ENCODE measurements around the gene CASTOR1. TPM values are rescaled to one million over a fixed set of nuclear protein-coding genes. Genes with fewer than 3 reads are reported as not detected.

CASTOR1 gene
- total RNA-seq, 2 donors from 2014 or later, result 19.2 to 19.5 TPM

DNA sequence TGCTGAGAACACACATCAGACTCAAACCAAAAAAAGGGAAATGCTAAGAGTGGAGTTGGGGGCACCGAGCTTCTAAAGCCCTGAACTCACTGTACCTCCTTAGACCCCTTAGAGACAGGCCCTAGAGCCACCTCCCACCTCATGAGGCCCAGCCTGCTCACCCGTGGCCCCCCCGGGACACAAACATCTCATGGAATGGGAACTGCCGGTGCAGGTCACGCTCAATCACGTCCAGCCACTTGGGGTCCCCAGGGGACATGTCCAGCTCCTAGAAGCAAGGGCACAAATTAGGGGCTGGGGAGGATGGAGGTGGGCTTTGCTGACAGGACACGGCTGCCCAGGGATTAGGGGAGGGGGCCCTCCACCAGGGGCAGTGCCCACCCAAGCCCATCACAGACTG, 6.3 kb upstream of the CASTOR1 start:
- TF ChIP-seq, protein P1, sequence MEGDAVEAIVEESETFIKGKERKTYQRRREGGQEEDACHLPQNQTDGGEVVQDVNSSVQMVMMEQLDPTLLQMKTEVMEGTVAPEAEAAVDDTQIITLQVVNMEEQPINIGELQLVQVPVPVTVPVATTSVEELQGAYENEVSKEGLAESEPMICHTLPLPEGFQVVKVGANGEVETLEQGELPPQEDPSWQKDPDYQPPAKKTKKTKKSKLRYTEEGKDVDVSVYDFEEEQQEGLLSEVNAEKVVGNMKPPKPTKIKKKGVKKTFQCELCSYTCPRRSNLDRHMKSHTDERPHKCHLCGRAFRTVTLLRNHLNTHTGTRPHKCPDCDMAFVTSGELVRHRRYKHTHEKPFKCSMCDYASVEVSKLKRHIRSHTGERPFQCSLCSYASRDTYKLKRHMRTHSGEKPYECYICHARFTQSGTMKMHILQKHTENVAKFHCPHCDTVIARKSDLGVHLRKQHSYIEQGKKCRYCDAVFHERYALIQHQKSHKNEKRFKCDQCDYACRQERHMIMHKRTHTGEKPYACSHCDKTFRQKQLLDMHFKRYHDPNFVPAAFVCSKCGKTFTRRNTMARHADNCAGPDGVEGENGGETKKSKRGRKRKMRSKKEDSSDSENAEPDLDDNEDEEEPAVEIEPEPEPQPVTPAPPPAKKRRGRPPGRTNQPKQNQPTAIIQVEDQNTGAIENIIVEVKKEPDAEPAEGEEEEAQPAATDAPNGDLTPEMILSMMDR (conservative IDR thresholded peaks at IDR 0.05), result no peak

DNA sequence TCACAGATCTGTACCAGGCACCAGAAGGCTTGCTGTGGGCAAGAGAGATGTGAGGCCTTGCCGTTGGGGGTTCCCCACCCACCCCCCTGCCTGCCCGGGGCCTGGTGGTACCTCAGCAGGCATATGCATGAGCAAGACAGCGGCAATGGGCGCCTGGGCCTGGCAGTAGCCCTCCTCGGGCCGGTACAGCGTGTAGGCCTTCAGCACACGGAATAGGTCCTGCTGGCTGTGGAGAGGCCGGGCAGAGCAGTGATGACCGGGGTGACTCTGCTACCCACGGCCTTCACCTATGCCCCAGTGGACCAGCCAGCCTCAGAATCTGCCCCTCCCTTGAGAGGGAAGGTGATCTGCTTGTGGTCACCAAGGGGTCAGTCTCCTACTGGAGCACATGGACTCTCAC, 5.5 kb upstream of the CASTOR1 start:
- Mint-ChIP-seq H3K27ac (no peak overlapping the region), H3K9me3 (no peaks in the 10 kb centered on the region), H3K27me3 (ENCODE audit: insufficient read depth) (no peaks in the 10 kb centered on the region), H3K4me1 (peaks cover 6% of the 10 kb centered on the region), H3K36me3 (ENCODE audit: low read depth) (peaks cover 22% of the 10 kb centered on the region), H3K4me3 (no peak overlapping the region)
- Histone ChIP-seq H3K9ac (ENCODE audit: extremely low read depth, low read length, poor library complexity, severe bottlenecking) (no peak overlapping the region), H3K9me3 (ENCODE audit: control insufficient read depth, low read length) (no peaks in the 10 kb centered on the region), H3K27me3 (ENCODE audit: control insufficient read depth, insufficient read depth, low read length, poor library complexity, severe bottlenecking) (no peaks in the 10 kb centered on the region), H3K4me1 (ENCODE audit: control insufficient read depth, insufficient read depth, low read length) (peaks cover 8% of the 10 kb centered on the region), H3K4me3 (ENCODE audit: low read length) (no peak overlapping the region), H3K27ac (ENCODE audit: low read depth, low read length) (no peak overlapping the region), H3K36me3 (ENCODE audit: control insufficient read depth, insufficient read depth, low read length) (peaks cover 20% of the 10 kb centered on the region)
- DNase-seq, result no peak
- TF ChIP-seq, protein P1 (conservative IDR thresholded peaks at IDR 0.05), result no peak
- 92 to 100% methylated on average over 3 to 11 of the region's 11 CpGs for WGBS, 2 experiments (ENCODE audit: insufficient coverage in 1 of 2, insufficient read length in 1 of 2)

More for the DNA sequence above, 6.3 kb upstream of the CASTOR1 start:
- H3K27me3 ChIP-seq (ENCODE audit: control insufficient read depth, insufficient read depth, low read length, poor library complexity, severe bottlenecking), result no peaks in the 10 kb centered on the region
- Mint-ChIP-seq H3K36me3 (ENCODE audit: low read depth) (peaks cover 22% of the 10 kb centered on the region), H3K27ac (no peak overlapping the region), H3K4me3 (no peak overlapping the region), H3K9me3 (no peaks in the 10 kb centered on the region), H3K27me3 (ENCODE audit: insufficient read depth) (no peaks in the 10 kb centered on the region), H3K4me1 (no peaks in the 10 kb centered on the region)
- no peaks in the 10 kb centered on the region for H3K9me3 ChIP-seq (ENCODE audit: control insufficient read depth, low read length)
- 87% methylated on average over 6 of the region's 7 CpGs; no CpG with 5 or more reads in 1 of the 2 experiments for WGBS, 2 experiments (ENCODE audit: insufficient coverage in 1 of 2, insufficient read length in 1 of 2)
- no peak overlapping the region for H3K4me3 ChIP-seq (ENCODE audit: low read length)
- no peak overlapping the region for H3K9ac ChIP-seq (ENCODE audit: extremely low read depth, low read length, poor library complexity, severe bottlenecking)
- peaks cover under 1% of the 10 kb centered on the region for H3K4me1 ChIP-seq (ENCODE audit: control insufficient read depth, insufficient read depth, low read length)
- DNase-seq, result no peak
- no peak overlapping the region for H3K27ac ChIP-seq (ENCODE audit: low read depth, low read length)
- peaks cover 21% of the 10 kb centered on the region for H3K36me3 ChIP-seq (ENCODE audit: control insufficient read depth, insufficient read depth, low read length)

DNA sequence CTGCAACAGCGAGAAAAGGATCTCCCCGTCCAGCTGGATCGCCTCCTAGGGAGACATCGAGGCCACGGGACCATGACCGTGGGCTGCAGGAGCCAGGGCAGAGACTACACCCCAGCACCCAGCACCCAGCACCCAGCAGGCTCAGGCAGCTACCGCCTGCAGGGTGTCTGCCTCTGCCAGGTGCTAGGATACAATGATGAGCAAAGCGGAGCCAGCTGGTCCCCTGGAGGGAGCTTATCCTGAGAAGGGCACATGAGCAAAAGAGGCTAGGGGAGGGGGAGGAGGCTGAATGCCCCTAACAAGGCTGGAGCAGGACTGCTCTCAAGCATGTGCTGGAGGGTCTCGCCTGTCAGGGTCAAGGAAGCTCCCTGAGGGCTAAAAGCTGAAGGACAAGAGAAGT, 4.8 kb upstream of the CASTOR1 start:
- H3K27me3 Mint-ChIP-seq (ENCODE audit: insufficient read depth), result no peaks in the 10 kb centered on the region
- peaks cover 6% of the 10 kb centered on the region for H3K4me1 Mint-ChIP-seq
- Histone ChIP-seq H3K9ac (ENCODE audit: extremely low read depth, low read length, poor library complexity, severe bottlenecking) (no peak overlapping the region), H3K27ac (ENCODE audit: low read depth, low read length) (no peak overlapping the region), H3K4me1 (ENCODE audit: control insufficient read depth, insufficient read depth, low read length) (peaks cover 10% of the 10 kb centered on the region), H3K36me3 (ENCODE audit: control insufficient read depth, insufficient read depth, low read length) (peaks cover 20% of the 10 kb centered on the region), H3K27me3 (ENCODE audit: control insufficient read depth, insufficient read depth, low read length, poor library complexity, severe bottlenecking) (no peaks in the 10 kb centered on the region), H3K4me3 (ENCODE audit: low read length) (no peak overlapping the region), H3K9me3 (ENCODE audit: control insufficient read depth, low read length) (no peaks in the 10 kb centered on the region)
- H3K9me3 Mint-ChIP-seq, result no peaks in the 10 kb centered on the region
- no peak for DNase-seq
- no peak overlapping the region for H3K27ac Mint-ChIP-seq
- no peak overlapping the region for H3K4me3 Mint-ChIP-seq
- peaks cover 19% of the 10 kb centered on the region for H3K36me3 Mint-ChIP-seq (ENCODE audit: low read depth)
- WGBS, 2 experiments (ENCODE audit: insufficient coverage in 1 of 2, insufficient read length in 1 of 2), result 87 to 92% methylated on average over 7 to 9 of the region's 9 CpGs
- TF ChIP-seq, protein P1 (conservative IDR thresholded peaks at IDR 0.05), result no peak

All from endodermal cell (in vitro differentiated cells).